Activated CD4-positive, CD25-positive, alpha-beta regulatory T cell treated with anti-CD3 and anti-CD28 coated beads, Interleukin-2, amount 50 U/mL, for 16 hours (primary cell): ENCODE data around the gene CD300H.
"Not testable (repeated sequence)": the region's sequence is repeated elsewhere in the genome, so short reads cannot be mapped to it uniquely, and the experiment has no call there.

Experiments used
- DNase-seq: peaks from one replicate; pipeline ENCODE4 v3.0.0-alpha.2; 2020; ENCODE audit warnings: low read depth, low spot score

Gene CD300H

DNA sequence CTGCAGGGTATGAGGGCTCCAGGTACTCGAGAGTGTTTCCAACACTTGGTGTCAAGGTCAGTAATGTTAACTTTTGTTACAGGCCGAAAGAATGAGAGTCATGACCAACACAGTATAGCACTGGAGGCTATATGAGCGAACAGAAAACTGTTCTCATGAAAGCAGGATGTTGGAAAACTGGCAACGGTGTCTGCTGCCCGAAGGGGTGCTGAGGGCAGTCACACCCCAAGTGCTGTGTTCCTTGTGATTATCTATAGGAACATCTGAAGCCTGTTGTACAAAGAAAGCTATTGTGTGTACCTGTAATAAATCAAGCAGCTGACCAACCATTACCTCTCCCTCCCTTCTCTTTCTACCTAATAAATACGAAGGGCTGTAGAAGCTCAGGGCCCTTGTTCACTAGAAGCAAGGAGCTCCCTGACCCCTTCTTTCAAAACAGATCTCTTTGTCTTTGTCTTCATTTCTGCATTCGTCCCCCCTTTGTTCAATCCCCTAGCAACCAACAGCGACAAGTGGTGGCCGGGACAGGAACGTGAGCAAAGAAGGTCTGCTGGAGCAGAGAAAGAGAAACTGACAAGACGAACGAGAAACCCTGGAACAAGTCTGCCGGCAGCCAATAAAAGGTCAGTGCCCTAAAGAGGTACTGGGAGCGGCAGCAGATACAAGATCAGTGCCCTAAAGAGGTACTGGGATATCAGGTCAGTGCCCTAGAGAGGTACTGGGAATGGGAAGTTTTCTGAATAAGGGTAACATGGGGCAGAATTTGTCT, 17.2 kb upstream of the CD300H start:
- DNase-seq = no peak

DNA sequence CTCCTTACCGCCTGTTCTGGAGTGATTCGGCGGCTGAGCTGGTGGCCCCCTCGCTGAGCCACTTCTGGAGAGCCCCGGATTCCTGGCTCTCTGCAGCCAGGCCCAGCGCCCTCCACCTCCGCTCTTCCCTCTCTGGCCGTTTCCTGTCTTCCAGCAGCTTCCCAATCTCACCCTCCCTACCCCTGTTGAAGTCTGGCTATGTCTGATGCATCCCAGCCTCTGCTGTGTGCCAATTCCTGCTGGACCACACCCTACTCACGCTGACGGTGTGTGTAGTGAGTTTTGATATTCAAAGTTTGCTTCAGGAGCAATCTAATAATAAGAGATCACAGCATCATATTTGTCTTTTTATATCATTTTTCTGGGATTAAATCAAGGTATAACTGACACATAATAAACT, 15.3 kb upstream of the CD300H start:
- no peak for DNase-seq

DNA sequence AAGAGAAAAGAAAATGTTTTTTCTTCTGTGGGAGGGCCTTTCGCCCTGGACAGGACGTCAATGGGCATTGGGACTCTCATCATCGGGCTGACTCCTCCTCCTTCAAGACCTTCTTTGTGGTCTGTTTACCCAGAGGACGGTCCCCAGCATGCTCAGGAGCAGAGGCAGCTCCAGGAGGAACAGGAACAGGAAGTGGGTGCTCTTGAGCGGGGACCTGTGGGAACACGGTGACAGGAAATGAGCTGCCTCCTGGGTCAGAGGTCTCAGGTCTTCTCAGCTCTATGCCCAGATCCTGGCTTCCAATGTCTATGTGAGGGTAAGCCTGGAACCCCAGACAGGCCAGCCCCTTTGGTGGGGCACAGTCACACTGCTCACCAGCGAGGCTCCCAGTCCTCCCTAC, 12.6 kb upstream of the CD300H start:
- no peak for DNase-seq

DNA sequence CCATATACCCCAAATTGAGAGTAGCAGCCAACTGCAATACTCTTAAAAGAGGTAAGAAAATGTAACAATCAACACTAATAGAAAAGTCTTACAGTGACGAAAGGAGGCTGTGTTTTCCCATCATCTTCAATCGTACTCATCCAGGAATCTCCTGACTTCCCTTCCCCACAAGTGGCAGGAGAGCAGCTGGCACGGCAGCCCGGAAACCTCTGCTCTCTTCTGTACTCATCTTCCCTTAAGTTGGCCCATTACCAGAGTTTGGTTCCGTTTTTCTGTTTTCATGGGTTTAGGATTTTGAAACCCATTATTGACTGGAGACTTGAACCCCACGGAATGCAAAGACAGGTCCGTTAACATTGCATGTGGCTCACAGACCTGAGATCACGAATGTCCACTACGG, 11.7 kb upstream of the CD300H start:
- DNase-seq = no peak

DNA sequence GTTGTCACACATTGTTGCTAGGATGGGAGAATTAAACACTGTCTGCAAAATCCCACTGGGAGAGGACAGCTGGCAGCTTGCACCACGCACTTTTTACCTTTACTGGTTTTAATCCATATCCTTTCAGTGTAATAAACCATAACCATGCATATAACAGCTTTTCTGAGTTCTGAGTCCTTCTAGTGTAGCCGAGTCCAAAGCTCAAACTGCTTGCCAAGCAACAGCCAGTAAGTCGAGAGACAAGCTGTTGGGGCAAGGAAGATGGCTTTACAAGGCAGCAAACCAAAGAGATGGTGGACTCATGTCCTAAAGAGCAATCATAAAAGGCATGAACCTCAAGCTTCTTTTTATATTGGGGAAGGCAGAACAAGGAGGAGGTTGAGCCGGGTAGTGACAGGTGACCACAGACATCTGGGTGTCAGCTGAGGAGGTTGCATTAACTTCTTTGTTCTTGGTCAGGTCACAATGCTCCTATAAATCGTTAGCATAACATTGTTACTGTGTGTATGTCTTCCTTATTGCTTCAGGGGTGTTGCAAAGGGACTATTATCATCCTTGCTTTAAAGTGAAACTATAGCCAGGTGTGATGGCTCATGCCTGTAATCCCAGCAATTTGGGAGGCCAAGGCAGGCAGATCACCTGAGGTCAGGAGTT, 7.3 kb upstream of the CD300H start:
- no peak for DNase-seq

DNA sequence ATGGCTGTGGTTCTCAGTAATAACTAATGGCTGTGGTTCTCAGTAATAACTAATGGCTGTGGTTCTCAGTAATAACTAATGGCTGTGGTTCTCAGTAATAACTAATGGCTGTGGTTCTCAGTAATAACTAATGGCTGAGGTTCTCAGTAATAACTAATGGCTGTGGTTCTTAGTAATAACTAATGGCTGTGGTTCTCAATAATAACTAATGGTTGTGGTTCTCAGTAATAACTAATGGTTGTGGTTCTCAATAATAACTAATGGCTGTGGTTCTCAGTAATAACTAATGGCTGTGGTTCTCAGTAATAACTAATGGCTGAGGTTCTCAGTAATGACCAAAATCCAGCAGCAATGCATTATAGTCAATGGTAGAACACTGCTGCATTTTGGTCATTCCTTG, 6.3 kb upstream of the CD300H start:
- DNase-seq = not testable (repeated sequence)

DNA sequence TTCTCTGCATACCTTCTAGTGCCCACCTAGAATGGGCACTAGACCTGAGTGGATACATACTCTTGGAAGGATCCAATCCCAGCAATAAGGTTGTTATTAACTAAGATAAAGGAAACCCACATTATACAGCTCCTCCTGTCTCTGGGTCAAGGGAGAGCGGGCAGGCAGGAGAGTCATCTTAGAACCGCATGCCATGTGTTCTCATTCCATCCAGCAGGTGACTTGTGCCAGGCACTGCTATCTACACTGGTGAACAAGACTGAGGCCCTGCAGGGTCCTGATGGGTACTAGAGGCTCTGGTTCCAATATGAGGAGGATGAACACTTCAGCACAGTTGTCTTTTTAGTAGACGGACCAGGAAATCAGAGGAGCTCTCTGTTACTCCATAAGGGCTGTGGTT, 5.9 kb upstream of the CD300H start:
- DNase-seq = no peak

DNA sequence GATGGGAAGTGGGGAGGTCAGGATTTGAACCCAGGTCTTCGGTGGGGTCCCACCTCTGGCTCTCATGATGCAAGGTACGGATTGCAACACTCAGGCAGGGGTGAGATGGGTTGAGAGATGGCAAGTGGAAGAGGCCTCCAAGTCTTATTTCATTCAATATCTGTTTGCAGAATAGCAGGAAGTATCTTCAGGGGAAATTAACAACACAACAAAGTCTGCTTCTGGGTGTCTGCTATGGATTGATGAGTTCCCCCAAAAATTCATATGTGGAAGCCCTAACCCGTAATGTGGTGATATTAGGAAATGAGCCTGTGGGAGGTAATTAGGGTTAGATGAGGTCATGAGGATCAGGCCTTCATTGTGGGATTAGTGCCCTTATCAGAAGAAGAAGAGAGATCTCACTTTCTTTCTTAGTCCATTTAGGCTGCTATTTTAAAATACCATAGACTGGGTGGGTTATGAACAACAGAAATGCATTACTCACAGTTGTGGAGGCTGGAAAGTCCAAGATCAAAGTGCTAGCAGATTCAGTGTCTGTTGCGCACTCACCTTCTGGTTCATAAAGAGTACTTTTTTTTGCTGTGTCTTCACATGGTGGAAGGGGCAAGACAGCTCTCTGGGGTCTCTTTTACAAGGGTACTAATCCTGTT, 4.4 kb upstream of the CD300H start:
- DNase-seq = no peak

DNA sequence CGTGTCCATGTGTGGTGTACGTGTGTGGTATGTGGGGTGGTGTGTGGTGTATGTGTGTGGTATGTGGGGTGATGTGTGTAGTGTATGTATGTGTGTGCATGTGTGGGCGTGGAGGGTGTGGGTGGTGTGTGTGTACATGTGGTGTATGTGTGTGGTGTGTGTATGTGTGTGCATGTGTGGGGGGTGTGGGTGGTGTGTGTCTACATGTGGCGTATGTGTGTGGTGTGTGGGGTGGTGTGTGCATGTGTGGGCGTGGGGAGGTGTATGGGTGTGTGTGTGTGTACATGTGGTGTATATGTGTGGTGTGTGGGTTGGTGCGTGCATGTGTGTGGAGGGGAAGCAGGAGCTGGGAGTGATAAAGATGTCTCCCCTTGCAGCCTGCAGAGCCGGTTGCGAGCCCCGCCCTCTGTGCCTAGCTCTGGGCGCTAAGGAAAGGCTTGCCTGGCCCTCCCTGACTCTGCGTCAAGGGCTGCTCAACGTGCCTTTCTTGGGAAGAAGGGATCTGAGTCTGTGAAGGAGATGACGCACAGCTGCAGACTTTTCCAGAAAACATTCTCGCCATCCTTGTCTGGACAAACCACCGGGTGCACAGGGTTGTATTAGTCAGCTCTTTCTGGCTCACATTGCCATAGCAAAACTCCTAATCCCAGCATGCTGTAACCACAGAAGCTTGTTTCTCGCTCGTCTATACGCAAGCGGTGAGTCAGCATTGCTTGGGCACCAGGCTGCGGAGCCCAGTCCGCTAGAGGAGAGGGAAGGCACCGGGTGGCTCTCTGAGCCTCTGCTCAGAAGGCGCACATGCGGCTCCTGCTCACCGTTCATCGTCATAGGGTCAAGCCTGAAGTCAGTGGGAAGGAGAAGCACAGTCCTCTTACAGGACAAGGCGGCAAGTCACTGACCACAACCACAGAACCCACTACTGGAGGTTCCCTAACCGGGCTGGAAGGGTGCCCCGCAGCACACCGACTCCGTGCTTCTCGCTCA, 2.0 kb upstream of the CD300H start:
- DNase-seq = no peak

DNA sequence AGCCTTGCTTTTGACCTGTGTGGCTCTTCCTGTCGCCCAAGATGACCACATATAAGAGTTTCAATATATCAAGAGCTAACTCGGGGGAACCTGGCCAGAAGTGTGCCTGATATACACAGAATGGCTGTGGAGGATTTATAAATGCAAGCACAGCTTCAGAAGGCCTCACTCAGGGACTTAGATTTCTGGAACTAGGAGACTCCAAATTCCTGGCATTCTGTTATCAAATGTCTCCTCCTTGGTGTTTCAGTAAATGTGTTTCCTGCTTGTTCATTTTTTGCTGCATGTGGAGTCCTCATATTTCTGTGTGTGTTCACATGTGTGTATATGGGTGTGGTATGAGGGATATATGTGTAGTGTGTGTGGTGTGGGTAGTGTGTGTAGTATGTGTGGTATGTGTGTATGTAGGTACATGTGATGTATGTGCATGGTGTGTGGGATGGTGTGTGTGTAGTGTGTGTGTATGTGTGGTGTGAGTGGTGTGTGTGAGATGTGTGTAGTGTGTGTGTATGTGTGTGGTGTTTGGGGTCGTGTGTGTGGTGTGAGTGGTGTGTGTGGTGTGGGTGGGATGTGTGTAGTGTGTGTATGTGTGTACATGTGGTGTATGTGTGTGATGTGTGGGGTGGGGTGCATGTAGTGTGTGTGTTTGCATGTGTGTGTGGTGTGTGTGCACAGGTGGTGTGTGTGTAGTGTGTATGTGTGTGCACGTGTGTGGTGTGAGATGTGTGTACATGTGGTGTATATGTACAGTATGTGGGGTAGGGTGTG, 981 bp upstream of the CD300H start:
- DNase-seq = no peak

DNA sequence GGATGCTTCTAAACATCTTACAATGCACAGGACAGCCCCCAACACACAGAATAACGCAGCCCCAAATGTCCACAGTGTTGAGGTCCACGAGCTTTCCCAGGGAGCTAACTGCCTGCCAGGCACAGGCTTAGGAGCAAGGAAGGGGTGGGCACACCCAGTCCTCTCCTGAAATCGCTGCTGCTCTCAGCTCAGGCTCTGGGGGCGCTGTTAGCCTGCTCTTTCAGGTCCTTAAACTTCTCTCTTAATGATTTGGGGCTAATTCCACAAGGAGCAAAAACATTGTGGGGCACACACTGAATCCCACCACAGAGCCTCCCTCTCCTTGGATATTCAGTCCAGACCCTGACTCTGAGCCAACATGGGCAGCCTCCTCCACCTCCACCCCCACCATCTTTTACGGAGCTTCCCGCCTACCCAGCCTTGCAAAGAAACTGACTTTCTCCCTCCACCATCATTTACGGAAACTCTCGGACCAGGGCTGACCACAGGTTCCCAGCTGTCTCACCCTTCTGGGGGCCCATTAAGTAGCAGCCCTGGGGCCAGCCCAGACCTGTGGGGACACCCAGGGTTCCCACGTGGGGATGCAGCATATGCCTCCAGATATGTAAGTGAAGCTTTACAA, 1.1 kb downstream of the CD300H start:
- no peak for DNase-seq

DNA sequence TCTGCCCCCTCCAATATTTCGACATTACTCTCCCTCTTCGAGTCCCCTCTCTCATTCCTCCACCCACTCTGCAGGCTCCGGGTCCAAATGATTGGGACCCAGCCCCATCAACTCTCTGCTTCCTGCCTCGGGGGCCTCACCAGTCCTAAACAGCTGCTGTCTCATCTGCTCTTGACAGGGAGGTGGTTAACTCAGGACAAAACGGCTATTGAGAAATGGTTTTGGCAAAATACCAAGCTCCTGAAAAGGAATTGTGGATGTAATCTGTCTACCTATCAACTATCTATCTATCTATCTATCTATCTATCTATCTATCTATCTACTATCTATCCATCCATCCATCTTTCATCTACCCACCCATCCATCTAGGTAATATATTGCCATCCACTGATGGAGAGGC, 2.2 kb downstream of the CD300H start:
- DNase-seq = no peak

DNA sequence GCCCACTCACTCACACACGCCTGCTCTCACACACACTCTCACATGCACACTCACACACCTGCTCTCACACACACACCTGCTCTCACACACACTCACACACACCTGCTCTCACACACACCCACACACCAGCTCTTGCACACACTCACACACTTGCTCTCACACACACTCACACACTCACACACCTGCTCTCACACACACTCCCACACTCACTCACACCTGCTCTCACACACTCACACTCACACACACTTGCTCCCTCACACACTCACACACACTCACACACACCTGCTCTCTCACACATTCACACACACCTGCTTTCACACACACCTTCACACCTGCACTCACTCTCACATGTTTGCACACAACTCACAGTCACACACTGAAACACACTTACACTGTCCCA, 4.0 kb downstream of the CD300H start:
- no peak for DNase-seq

DNA sequence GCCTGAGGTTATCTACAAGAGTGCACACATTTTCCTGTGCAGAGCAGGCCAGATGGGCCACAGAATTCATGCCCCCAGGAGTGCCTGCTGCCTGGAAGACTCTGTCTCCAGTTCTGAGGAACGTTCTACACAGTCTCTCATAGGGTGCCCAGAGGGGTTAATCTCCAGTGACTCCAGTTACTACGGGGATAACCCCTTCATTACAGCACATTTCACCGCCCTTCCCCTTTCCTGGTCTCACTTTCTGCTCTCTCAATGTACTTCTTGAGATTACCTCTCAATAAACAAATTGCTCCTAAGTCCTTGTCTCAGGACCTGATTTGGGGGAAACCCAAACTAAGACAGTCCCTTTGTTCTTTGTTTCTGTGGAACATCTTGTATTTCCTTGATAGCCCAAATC, 5.7 kb downstream of the CD300H start:
- no peak for DNase-seq

DNA sequence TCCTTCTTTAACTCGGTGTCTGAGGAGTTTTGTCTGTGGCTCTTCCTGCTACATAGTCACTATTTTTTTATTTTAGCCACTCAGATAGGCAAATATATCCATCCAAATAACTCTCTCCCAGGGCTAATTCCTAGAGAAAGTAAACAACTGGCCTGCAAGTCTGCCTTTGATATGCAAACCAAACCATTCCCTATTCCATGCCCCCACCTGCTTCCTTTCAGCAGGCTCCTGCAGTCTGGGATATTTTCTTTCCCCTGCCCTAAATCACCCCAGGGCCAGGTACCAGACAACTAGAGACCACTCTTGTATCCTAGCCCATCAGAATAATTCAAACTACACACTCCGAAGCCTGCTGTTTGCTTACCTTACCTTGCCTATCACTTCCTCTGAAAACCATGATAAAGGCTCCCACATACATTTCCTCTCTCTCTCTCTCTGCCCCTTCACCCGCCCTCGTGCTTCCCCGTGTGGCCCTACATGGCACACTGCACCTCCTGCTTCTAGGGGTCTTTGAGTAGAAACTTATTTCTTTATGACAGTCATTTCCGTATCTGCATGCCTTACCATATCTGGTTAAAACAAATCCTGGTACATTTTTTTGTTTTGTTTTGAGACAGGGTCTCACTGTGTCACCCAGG, 8.3 kb downstream of the CD300H start:
- DNase-seq = no peak

DNA sequence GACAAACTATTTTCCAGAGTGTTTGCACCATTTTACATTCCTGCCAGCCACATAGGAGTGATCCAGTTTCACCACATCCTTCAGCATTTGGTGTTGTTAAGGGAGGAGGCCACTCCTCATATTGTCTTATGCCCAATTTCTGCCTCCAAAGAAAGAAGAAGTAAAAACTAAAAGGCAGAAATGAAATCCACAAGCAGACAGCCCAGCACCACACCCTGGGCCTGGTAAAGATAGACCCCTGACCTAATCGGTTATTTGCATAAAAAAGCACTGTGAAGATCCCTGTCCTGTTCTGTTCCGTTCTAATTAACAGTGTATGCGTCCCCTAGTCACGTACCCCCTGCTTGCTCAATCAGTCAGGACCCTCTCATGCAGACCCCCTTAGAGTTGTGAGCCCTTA, 8.9 kb downstream of the CD300H start:
- not testable (repeated sequence) for DNase-seq

DNA sequence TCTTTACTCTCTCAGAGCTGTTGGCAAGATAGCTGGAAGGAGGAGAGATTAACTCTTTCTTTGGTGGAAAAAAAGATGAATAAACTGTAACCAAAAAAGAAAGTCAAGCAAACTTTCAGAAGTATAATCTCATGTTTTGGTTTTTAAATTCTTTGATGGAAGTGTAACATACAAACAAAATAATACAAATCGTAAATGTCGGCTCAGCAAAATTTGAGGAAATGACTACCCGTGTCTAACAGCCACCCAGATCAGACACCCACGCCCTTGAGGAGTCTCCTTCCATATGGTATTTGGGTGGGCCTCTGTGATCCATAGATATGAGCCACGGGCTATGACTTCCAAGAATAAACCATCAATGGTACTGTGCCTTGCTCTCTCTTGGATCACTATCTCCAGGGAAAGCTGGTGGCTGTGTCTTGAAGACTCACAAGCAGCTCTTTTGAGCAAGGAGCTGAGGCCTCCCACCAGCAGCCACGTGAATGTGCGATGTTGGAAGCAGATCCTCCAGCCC, 11.8 kb downstream of the CD300H start:
- no peak for DNase-seq

DNA sequence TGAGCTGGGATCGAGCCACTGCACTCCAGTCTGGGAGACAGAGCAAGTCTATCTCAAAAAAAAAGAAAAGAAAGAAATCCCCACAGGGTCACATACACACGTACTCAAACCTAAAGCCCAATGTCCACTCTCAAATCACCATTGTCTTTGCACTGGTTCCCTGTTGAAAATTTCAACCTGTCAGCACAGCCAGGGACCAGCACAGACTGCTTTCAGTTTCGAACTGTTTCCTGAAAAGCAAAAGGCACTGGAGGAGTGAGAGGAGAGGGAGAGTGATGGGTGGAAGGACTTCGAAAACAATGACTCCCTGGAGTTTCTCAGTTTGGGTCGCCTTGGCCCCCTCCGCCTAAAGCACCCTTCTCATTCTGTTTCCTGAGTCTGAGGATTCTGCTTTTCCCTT, 12.4 kb downstream of the CD300H start:
- no peak for DNase-seq

DNA sequence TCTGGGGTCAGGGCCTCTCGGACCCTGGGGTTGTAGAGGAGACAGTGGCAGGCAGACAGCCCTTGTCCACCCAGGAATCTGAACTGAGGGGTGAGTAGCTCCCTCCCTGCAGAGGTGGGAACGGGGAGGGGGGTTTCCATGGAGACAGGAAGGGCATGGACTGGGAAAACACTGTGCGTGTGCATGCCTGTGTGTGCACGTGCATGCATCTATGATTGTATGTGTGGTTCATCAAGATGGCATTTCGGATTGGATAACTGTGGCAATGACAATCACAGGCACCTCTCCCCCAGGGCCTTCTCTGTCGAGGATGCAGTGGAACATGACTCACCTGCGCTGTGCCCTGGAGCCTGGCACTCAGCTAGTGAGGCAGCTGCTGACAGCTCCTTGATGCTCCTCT, 15.3 kb downstream of the CD300H start:
- no peak for DNase-seq

DNA sequence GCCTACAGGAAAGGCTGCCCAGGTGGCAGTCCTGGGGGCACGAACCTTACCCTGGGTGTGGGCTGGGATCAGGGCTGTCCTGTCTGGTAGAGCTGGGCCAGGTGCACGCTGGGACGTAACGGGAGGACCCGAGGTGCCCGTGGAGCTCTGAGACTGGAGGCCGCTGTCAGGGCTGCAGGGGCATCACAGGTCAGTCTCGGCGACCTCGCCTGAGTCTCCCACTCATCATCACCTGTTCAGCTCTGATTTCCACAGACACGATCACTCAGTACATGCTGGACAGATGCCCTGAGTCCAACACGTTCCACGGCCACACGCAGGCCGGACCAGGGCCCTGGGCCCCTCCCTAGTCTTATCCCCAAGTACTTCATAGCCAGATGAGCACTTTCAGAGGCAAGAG, 16.7 kb downstream of the CD300H start:
- no peak for DNase-seq
